ENCODE results near the gene MT1A.

The MT1A gene

DNA sequence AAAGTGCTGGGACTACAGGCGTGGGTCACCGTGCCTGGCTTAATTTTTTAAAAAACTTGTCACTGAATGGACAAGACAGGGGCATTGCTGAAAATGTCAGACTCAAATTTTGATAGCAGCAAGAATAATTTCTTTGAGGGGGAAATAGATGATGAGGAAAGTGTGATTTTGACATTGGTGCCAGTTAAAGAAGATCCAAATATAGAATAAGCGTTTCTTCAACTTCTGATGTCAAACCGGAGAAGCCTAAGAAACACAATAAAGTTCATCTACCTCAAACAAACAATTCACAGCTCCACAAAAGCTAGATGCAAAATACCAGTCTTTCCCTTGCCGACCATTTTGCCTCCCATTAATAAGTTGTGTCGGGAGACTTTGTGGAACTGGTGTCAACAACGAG is 48.3 kb downstream of the MT1A start:
- H3K27ac ChIP-seq (ENCODE audit: low read depth in 2 of 2, low read length in 2 of 2), result no peak overlapping the region
- H3K9me3 ChIP-seq (ENCODE audit: control insufficient read depth in 2 of 2, low read length in 2 of 2), result no peaks in the 10 kb centered on the region
- peaks cover 12 to 14% of the 10 kb centered on the region in 2 donors for H3K4me1 ChIP-seq (ENCODE audit: control insufficient read depth in 2 of 2, insufficient read depth in 2 of 2, low read length in 2 of 2)
- no peak overlapping the region for H3K4me3 ChIP-seq (ENCODE audit: low read length in 2 of 2)
- H3K36me3 ChIP-seq (ENCODE audit: control insufficient read depth in 2 of 2, insufficient read depth in 2 of 2, low read length in 2 of 2), result no peaks in the 10 kb centered on the region
- no peak overlapping the region for H3K9ac ChIP-seq (ENCODE audit: low read depth in 1 of 2, low read length in 2 of 2)
- no peaks in the 10 kb centered on the region for H3K27me3 ChIP-seq (ENCODE audit: control insufficient read depth in 2 of 2, insufficient read depth in 2 of 2, low read length in 2 of 2)

DNA sequence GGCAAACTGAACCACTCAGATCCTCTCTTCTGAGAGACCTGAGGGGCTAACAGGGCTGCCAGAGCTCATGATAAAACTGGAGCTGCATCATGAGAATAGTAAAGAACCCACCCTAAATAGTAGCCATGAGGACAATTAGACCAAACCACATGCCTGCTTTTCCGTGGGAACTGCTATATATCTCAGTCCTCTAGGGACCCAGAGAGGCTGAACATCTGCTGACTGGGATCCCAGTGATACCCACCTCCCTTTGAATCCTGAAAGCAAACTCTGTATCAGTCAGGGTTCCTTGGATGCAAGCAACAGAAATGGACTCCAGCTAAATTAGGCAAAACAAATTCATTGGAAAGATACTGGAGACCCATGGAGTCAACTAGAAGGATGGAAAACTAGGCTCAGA is 50.3 kb downstream of the MT1A start:
- H3K36me3 ChIP-seq (ENCODE audit: control insufficient read depth in 2 of 2, insufficient read depth in 2 of 2, low read length in 2 of 2), result no peaks in the 10 kb centered on the region
- no peaks in the 10 kb centered on the region for H3K27me3 ChIP-seq (ENCODE audit: control insufficient read depth in 2 of 2, insufficient read depth in 2 of 2, low read length in 2 of 2)
- H3K27ac ChIP-seq (ENCODE audit: low read depth in 2 of 2, low read length in 2 of 2), result no peak overlapping the region
- H3K4me3 ChIP-seq (ENCODE audit: low read length in 2 of 2), result no peak overlapping the region
- peaks cover 0 to 2% of the 10 kb centered on the region in 2 donors for H3K4me1 ChIP-seq (ENCODE audit: control insufficient read depth in 2 of 2, insufficient read depth in 2 of 2, low read length in 2 of 2)
- no peak overlapping the region for H3K9ac ChIP-seq (ENCODE audit: low read depth in 1 of 2, low read length in 2 of 2)
- H3K9me3 ChIP-seq (ENCODE audit: control insufficient read depth in 2 of 2, low read length in 2 of 2), result no peaks in the 10 kb centered on the region

DNA sequence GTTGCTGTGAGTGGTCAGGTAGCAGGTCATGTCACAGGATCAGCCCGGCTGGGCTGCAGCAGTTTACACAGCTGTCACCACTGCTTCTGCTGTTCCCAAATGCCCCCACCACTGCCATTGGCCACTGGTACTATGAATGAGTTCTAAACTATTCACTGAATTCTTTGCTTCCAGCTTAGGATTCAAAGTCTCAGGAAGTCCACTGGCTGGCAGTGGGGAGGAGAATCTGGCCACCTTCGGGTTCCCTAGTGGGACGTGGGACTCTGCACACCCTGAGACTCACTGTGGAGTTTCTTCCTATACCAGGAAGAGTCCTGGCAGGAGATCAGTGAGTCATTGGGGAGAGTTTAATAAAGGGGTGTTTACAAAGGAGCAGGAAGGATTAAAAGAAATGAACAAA is 50.7 kb downstream of the MT1A start:
- Histone ChIP-seq H3K27ac (ENCODE audit: low read depth in 2 of 2, low read length in 2 of 2) (no peak overlapping the region), H3K27me3 (ENCODE audit: control insufficient read depth in 2 of 2, insufficient read depth in 2 of 2, low read length in 2 of 2) (no peaks in the 10 kb centered on the region), H3K9ac (ENCODE audit: low read depth in 1 of 2, low read length in 2 of 2) (no peak overlapping the region)

More for the DNA sequence above, 50.7 kb downstream of the MT1A start:
- no peak overlapping the region for H3K4me3 ChIP-seq (ENCODE audit: low read length in 2 of 2)
- H3K36me3 ChIP-seq (ENCODE audit: control insufficient read depth in 2 of 2, insufficient read depth in 2 of 2, low read length in 2 of 2), result no peaks in the 10 kb centered on the region
- H3K4me1 ChIP-seq (ENCODE audit: control insufficient read depth in 2 of 2, insufficient read depth in 2 of 2, low read length in 2 of 2), result peaks cover 0 to 2% of the 10 kb centered on the region in 2 donors
- no peaks in the 10 kb centered on the region for H3K9me3 ChIP-seq (ENCODE audit: control insufficient read depth in 2 of 2, low read length in 2 of 2)
